GM18951 (cell line): ENCODE measurements around the gene CMTM7.
"Not testable (repeated sequence)": the region's sequence is repeated elsewhere in the genome, so short reads cannot be mapped to it uniquely, and the experiment has no call there.

ENCODE experiments used
- POLR2A ChIP-seq: IDR thresholded peaks from 4 replicates; pipeline ENCODE4 v1.6.1; 2011; ENCODE audit warnings: mild to moderate bottlenecking; ENCODE audit not compliant: insufficient read length, insufficient read depth; ENCODE audit errors: extremely low read depth
- in situ Hi-C: fragments of 300-500 bp; cut with MboI; formaldehyde crosslinking; loops from one replicate; pipeline ENCODE4 v1.12.0; 2022; ENCODE audit warnings: low sequenced_read_pairs, mixed read lengths, inconsistent platforms; ENCODE audit not compliant: unreplicated experiment

CMTM7 gene

DNA sequence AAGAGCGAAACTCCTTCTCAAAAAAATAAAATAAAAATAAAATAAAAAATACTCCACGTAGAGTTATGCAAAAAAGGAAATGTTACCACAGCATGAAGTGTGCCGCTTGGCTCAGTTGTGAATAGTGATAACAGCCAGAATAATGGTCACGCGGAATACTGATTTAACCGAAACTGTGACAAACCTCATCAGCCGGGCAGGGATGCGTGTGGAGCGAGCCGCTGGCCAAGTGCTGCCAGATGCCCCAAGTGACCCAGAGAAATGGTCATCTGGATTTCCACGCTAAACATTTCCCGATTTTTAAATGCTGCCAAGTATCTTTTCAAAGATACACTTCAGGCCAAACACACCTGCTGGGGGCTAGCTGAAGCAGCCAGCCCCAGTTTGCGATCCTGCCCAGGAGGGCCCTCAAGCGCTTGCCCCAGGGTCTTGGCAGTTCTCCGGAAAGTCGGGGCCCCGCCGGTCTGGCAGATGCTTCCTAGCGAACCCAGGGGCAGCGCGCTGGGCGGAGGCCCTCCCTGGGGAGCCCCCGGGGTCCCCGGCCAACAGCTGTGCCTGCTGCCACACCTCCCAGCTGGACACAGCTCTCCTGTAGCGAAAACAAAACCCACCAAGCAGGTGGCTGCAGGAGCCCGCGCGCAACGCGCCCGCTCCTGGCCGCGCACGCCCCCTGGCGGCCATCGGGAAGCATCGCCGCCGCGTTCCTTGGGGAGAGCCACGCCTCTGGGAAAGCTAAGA lies 75.8 kb downstream of the CMTM7 start:
- no peak for TF ChIP-seq POLR2A
- in situ Hi-C loops = loop anchor here (10.0 kb wide), 1 partner anchor 93 kb away; no protein-coding TSS in a partner anchor

DNA sequence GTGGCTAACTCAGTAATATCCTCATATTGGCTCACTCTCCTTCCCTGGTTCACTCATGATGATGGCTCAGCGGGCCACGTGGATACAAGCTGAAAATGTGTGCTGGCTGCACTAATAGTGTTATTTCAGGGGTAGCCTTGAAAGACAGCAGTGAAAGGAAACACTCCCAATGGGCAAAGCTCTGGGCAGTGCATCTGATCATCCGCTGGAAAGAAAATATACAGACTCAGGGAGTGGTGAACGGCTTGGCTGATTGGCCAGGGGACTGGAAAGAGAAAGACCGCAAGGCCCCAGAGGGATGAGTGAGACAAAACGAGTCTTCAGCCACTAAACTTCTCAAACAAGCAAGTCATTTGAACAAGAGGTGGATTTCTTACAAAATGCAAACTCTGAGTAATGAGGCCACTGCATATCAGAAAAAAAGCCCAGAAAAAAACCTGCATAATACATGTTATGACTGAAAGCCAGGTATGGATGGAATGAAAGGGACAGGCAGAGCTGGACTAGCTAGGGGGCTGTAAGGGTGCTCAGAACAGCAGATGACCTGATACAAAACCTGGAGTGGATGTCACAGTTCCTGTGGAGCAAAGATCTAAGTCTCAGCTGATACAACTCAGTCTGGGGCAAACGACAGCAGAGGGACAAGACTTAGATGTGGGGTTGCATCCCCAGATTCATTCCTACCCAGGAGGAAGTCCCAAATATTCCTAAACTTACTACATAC lies 77.7 kb downstream of the CMTM7 start:
- no peak for TF ChIP-seq POLR2A
- in situ Hi-C loops = loop anchor here (10.0 kb wide), 1 partner anchor 95 kb away; no protein-coding TSS in a partner anchor

DNA sequence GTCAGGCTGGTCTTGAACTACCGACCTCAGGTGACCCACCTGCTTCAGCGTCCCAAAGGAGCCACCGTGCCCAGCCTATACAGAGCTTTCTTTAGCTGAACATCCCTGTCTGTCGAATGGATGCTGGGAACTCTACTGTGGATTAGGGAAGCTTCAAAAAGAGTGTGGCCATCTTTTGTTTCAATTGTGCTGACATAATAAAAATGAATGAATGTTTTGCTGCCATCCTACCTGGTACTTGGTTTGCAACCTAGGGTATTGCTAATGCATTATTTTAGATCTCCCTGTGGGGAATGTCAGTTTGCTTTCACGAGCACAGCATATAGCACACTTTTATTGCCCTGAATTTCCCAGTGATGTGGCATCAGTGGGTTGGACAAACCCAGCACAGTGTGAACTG lies 78.7 kb downstream of the CMTM7 start:
- in situ Hi-C loops = no loop called here
- no peak for TF ChIP-seq POLR2A

DNA sequence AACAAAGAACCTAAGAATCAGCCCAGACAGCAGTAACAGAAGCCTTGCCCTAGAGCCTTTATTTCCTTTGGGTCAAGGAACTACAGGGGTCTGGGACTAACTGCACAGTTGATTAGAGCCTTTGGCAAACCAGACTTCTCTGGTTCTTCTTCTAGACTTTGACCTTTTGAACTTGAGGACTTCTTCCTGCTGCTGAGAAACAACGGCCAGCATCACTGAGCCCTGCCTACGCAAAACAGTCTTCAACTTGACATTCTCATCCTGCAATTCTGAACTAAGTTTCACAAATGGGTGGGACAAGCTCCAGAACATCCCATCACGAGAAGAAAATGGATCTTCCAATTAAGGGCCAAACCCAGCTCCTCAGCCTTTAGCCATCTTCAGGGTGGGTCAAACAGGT lies 79.6 kb downstream of the CMTM7 start:
- no peak for TF ChIP-seq POLR2A
- in situ Hi-C loops = no loop called here

DNA sequence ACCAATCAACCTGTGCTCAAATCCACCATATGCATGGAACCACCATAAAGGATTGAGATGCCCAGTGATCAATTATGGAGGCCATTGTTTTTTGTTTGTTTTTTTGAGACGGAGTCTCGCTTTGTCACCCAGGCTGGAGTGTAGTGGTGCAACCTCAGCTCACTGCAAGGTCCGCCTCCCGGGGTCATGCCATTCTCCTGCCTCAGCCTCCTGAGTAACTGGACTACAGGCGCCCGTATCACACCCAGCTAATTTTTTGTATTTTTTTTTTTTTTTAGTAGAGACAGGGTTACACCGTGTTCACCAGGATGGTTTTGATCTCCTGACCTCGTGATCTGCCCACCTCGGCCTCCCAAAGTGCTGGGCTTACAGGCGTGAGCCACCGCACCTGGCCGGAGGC lies 80.5 kb downstream of the CMTM7 start:
- in situ Hi-C loops = not testable (repeated sequence)

DNA sequence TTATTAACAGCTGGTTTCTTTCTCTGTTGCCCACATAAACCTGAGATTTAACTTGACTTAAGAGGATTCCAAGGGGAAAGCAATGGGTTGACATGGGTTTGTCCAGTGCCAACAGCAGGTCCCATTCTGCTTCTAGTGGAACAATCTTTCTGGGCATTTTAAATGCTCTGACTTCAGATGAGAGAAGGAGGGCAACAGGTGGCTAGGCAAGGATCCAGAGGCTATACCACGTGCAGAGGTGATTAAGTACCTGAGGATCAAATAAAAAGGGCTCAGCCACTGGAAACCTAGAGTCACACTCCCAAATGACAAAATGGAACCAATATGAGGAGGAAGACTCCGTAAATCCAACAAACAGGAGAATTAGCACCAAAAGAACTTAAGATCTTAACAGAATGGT lies 82.5 kb downstream of the CMTM7 start:
- in situ Hi-C loops = no loop called here
- TF ChIP-seq POLR2A = no peak

DNA sequence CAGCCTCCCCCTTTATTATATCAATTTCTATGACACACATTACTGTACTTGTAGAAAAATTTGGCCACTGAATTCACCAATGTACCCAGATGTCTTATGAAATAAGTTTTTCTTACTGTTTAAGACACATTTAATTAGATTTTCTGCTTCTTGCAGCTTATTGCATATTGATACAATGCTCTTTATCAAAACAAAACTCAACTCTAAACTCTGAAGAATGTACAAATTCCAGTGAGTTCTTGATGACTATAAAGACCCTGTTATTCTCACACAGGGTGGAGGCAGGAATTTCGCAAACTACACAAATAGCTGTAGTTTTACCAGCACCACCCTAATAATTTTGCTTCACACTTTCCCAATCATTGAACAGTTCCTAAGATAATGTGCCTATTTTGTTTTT lies 89.0 kb downstream of the CMTM7 start:
- no peak for TF ChIP-seq POLR2A
- in situ Hi-C loops = no loop called here

DNA sequence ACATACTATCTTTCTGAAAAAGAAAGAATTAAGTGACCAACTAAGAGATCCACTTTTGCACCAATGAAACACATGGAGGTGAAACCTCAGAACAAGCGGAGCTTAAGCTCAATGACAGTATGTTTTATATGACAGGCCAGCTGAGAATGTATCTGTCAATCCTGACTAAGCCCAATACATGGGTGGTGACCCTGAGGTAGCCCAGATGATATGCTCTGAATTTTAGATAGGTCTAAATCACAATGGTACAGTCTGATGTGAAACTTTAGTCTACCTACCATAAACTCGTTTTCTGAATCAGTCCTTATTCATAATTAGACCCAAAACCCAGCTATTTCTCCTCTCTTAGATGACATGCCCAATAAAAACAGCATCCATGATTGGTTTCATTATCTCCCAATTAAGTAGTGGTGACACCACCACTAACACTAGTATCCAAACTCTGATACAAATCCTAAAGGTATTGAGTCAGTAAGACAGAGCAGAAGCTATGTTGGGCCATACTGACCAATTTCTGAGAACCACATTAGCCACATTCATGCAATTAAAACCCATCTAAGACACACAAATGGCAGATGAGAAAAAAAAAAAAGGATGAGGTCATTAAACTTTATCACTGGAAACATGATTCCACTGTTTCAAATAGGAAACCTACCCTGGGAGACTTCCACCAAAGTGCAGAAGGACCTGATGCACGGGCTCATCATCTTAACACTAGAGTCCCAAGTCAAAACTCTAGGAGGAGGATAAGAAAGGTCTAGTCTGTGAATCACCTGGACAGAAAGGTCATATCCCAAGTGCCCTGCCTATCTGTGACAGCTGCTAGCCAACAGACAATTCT lies 90.4 kb downstream of the CMTM7 start:
- in situ Hi-C loops = no loop called here
- no peak for TF ChIP-seq POLR2A

DNA sequence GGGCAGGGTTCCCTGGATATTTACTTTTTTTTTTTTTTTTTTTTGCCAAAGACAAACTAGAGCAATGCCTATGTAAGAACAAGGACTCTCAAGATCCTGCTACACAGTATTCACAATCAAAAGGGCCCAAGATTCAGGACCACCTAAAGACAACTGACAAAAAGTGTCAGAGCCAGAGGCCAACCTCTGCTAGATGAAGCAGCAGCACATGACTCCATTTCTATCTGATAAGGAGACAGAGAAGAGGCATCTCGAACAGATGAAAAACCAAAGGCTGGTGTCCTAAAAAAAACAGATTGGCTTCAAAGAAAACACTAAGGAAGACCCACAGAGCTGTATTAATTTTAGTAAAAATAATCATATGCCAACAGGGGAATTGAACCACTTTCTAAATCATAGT lies 91.0 kb downstream of the CMTM7 start:
- in situ Hi-C loops = no loop called here

DNA sequence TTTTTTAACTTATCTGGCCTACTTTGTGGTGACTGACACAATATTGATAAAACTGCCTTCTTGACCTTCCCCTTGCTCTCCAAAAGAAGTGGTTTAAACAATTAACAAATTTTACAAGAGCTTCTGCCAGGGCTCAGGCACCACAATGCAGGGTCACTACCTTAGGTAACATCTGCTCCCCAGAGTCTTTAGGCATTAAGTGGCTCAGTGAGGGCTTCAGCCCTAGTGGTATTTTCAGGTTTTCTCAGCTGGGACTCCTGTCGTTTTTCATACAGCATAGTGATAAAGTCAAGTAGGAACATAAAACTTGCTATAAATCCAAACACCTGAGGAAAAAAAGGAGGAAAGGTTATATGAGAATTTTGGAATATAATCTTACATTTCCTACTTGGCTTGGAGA lies 92.1 kb downstream of the CMTM7 start:
- TF ChIP-seq POLR2A = no peak
- in situ Hi-C loops = no loop called here

More for the DNA sequence above, 91.0 kb downstream of the CMTM7 start:
- no peak for TF ChIP-seq POLR2A

DNA sequence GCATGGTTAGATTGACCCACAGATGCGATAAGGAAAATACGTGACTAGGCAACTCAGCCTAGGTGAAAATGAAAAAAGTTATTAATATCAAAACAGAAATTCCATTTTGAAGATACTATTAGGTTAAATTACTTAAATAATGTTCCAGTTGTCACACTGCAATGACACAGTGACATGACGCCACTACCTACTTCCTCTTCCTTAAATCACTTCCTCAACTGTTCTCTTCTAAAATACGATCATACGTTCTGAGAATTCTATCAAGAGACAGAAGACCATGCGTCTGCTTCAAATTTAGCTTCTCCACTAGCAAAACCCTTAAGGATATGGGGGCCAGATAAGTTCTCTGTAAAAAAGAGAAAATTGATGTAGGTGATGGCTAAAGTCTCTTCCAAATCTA lies 92.8 kb downstream of the CMTM7 start:
- in situ Hi-C loops = no loop called here
- no peak for TF ChIP-seq POLR2A

DNA sequence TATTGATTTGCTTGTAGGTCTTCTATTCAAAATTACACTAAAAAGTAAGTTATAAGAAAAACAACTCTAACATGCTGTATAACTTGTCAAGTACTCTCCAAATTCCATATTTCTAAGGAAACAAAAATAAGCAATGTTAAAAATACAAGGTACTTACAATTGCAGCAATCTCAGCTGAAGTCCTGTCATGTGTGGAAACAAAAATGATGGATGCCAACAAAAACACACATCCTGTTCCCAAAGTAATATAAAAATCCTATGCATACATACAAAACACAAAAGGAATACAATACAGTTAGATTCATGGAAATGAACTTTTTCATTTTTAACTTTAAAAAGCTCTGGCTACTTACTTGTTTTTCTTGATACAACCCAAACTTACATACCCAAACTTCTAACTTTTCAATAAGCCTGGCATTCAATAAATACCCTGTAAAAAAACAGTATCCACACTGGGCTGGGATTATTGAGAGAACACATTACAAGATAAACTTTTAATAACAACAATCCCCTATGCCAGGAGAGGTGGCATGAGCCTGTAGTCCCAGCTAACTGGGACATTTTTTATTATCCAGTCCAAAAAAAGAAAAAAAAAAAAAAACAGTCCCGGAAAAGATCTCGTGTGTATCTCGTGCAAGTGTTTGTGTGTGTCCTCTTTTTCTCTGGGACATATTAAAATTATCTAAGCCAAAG lies 96.3 kb downstream of the CMTM7 start:
- in situ Hi-C loops = no loop called here
- TF ChIP-seq POLR2A = no peak

DNA sequence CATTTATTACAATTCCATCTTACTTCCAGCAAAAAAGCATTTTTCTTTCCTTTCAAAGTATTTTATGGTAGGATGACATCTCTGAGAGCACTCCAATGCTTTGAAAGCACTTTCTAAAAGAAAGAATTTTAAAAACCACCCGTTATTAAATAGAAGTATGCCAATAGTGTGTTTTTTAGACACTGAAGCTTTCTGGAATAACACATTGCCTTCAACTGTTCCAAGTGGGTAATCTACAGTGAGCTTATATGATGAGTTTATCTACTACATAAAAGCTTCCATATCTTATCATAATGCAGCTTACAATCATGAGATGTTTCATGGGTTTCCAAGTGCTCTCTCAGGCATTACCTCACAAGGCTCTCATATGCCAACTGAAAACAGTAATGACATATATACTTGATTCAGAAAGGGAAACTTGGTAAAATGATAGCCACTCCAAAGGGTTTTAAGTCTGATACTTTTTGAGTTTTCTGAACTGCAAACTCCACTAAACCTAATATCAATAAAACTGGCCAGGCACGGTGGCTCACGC lies 96.9 kb downstream of the CMTM7 start:
- in situ Hi-C loops = no loop called here
- TF ChIP-seq POLR2A = no peak
